ENCODE measurements around the gene PRIMA1.
"Not testable (repeated sequence)": the region's sequence is repeated elsewhere in the genome, so short reads cannot be mapped to it uniquely, and the experiment has no call there.

PRIMA1 gene, protein sequence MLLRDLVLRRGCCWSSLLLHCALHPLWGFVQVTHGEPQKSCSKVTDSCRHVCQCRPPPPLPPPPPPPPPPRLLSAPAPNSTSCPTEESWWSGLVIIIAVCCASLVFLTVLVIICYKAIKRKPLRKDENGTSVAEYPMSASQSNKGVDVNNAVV

DNA sequence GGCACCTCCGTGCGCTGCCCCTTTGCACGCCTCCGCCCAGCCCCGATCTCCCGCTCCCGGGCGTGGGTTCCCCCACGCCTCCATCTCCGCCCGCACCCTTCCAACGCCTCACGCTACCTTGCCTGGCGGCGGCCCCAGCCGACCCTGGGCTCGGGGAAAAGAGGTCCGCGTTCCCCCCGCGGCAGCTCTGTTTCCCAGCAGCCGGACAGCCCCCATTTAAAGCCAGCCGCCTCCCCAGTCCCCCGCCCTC is at the start of gene PRIMA1:
PRIMA1 (minus strand) TSS at position 193 of the 250 bp plus-strand sequence. CDS start 767 bp downstream, outside the sequence.
- no peak for DNase-seq

DNA sequence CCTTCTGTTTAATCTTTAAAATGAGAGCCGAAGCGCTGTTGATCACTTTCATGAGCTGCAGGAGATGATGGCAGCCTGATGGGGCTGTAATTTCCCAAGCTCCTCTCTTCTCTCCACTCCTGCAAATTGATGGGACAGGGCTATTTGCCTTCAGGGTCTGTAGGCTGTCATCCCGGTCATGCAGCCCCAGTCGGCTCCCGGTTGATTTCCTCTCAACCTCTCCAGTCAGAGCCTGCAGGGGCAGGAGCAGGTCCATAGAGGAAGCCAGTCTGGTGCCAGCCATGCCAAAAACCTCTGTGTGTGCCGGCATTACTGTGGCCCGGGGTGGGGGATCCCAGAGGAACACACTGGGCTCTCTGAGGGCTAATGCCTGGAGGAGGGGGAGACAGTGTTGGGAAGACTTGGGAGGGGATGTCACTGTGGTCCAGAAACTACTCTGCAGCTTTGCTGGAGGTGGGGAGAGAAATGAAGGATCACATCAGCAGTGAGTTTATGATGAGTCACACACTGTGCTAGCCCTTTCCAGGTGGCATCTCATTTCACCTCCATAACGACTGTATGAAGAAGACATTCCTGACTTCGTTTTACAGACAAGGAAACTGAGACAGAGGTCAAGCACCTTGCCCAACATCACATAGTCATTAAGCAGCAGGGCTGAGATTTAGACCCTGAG is 46.5 kb upstream of the PRIMA1 start:
- no peak for DNase-seq

DNA sequence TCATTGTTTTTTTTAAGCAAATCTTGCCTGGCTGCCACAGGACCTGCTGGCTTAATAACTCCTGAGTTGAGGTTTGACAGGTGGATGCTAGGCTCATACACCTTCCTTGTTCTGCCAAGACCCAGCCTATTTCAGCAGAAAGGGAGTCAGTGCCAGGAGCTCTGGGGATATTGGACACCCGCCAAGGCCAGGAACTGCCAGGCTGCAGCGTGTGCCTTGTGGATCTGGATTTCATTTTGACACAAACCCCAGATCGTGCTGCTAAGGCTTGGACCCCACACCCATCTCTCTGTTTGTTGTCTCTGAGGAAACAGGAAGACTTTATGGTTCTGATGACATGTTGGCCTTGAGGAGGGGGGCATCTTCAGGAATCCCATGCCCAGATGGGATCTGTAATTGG is 44.4 kb upstream of the PRIMA1 start:
- DNase-seq = no peak

DNA sequence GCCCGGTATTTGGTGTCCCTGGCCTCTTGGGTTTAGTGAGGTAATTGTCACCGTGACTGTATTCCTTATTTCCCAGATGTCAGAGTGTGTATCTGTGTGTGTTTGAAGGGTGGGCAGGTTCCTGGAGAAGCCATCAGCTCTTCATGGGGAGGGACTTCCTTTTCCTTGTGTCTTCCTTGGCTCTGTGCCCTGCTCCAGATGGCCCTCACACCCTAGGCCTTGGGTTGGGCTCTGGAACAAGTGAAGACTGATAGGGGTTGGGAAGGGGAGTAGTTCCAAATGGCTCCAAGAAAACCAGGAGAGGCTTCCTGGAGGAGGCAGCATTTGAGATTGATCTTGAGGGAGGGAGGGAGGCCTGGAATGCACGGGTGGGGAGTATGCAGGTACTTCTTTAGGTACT is 43.8 kb upstream of the PRIMA1 start:
- DNase-seq = no peak

DNA sequence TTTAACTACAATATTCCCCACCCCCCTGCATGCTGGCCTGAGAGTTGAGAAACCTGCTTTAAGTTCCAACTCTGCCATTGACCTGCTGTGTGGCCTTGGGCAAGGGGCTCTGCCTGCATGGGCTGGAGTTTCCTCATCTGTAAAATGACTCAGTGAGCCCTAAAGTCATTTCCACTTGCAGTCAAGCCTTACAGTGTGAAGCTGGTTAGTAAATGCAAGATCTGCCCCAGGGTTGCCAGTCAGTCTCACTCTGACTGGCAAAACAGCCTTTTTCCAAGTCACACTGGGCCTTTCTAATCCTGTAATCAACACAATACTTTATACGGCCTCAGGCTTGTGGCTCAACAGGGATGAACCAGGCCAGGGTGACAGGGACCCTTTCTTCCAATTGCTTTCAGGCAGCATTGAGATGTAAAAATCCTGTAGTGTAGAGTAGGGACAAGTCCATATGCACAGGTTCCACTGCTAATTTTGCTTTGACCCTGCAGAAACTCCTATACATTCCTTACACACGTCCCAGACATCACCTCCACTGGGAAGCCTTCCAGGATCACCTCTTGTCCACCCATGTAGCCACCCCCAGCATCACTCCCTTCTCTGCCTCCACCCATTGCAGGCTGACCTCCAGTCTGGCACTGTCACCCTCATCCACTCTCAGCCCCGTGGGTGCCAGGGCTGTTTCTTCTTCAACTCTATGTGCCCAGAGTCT is 42.6 kb upstream of the PRIMA1 start:
- DNase-seq = no peak

DNA sequence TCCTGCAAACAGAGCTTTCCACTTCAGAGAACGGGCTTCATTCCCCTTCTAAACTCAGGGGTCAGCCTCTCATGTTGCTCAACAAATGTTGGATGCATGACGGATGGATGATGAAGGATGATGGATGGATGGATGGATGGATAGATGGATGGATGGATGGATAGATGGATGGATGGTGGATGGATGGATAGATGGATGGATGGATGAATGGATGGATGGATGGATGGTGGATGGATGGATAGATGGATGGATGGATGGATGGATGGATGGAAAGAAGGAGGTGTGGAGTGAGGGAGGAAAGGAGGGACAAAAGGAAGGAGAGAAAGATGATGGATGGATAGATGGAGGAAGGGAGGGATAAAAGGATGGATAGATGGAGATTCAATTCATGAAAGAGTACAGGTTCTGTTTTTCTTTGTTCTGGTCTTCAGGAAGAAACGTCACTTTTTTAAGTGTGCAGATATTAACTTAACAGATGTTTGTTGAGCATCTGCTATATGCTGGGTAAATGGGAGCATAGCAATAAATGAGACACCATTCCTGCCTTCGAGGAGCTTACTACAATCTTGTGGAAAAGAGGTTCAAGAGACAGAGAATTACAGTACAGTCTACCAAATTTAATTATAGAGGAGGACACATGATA is 41.7 kb upstream of the PRIMA1 start:
- no peak for DNase-seq

DNA sequence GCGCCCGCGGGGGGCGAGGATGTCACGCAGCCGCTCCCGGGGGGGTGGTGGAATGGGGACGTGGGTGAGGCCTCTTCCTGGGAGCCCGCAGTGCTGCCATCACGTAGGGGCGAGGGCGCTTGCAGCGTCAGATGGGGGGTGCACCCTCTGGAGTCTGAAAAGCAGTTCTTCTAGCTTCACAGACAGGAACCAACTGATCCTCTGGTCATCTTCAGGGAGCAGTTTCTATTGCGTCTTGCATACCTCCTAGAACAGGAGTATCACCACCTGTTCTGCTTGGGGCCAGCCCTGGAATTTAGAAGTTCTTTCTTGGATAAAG is 36.9 kb upstream of the PRIMA1 start:
- DNase-seq = no peak

DNA sequence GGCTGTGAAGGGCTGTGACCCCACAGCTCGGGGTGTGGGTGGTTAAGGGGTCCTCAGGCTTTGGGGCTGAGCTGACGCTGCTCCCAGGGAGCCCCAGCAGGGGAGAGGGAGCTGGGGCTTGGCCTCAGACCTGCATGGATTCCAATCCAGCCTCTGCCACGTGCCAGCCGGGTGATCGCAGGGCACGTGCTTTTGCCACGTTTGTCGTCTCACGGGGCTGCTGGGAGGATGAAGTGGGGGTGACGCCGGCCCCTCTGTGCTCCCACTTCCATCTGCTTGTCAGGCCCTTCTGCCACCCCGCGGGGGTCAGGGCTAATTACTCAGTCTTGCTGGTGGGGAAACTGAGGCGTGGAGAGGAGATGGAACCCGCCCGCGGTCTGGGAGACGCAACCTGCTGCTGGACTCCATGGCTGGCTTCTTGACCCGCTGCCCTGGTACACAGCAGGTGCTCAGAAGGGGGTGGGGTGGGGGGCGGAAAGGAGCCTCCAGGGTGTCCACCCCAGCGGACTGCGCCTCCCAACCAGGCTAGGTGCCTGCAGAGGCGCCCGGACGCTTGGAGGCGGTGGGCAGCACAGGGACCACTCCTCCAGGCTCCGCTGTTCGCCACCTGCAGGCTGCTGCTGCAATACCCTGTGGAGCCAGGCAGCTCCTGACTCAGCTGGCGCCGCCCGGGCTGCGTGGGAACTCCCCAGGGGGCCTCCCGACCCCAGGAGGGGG is 36.4 kb upstream of the PRIMA1 start:
- DNase-seq = no peak

DNA sequence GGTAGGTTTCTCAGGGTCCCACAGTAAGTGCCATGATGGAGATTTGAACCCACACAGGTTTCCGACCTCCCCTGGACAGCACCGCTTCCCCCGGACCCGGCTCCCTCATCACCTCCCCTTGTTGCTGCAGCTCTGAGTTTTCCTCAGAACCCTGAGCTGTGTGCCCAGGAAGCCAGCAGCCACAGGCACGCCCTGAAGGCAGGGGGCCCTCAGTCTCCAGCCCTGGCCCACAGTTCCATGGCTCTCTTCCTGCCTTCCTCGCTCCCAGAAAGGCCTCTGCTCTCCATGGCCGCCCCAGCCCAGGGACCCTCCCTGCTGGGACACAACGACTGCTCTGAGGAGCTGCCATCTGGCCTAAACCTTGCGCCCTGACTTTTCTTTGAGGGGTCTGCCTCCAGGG is 35.8 kb upstream of the PRIMA1 start:
- DNase-seq = no peak

DNA sequence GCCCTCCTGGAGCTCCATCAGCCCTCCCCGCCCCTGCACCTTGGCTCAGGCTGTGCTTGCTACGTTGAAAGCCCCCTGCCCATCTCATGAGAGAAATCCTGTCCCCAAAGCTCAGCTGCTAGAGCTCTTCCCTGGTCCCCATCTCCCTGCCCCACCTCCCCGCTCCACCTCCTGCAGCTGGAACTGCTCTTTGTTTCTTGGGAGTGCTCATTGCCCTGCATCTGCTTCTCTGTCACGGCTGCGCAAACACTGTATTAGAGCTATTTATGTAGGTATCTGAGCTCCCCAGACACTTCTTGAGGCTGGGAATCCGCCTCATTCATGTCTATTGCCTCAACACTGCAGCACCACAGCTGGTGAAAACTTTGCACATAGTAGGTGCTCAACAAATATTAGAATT is 32.8 kb upstream of the PRIMA1 start:
- DNase-seq = no peak

DNA sequence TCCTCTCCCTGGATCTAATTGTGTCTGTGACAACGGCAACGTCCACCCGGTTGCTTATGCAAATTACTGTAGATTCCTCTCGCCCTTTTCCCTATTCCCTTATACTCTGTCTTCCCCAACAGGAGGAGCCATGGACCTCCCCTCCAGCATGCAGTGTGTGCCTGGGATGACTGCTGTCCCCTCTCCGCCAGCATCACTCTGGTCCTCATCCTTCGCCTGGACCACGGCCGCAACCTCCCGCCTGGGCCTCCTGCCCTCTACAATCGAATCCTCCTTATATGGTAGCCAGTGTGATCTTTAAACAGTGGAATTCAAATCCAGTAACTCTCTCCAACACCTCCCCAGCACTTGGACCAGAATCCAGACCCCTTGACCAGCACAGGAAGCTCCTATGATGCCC is 30.6 kb upstream of the PRIMA1 start:
- DNase-seq = no peak

DNA sequence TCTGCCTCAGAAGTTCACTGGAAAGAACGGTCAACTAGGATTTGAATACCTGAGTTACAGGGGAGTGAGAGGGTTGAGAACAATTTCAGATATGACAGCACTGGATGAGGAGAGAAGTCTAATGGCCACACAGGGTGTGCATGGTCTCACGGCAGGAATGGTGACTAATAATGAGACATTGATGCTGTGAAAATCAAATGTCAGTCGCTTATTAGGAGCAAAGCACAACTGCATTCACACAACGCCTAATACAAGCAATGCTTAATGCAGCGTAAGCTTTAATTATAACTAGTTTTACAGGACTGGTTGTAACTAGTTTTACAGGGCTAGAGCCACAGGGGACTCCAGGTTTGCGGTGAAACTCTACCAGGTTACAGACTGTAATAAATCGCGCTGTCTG is 23.4 kb upstream of the PRIMA1 start:
- DNase-seq = no peak

DNA sequence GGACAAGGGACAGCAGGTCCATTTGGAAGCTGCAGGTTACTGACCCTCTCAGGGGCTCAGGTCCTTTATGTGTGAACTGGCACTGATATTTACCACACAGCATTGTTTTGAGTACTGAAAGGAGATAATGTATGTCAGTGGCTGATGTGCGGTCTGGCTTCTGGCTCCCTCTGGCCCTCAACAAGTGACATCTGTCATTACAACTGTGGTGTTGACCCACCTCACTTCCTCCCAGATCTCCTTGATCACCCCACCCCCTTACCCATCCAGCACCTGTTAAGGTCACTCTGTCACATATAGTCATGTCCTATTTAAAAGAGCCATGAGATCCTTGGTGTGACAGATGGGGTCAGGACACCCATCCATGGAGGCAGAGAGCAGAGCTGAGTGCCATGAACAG is 22.7 kb upstream of the PRIMA1 start:
- no peak for DNase-seq

DNA sequence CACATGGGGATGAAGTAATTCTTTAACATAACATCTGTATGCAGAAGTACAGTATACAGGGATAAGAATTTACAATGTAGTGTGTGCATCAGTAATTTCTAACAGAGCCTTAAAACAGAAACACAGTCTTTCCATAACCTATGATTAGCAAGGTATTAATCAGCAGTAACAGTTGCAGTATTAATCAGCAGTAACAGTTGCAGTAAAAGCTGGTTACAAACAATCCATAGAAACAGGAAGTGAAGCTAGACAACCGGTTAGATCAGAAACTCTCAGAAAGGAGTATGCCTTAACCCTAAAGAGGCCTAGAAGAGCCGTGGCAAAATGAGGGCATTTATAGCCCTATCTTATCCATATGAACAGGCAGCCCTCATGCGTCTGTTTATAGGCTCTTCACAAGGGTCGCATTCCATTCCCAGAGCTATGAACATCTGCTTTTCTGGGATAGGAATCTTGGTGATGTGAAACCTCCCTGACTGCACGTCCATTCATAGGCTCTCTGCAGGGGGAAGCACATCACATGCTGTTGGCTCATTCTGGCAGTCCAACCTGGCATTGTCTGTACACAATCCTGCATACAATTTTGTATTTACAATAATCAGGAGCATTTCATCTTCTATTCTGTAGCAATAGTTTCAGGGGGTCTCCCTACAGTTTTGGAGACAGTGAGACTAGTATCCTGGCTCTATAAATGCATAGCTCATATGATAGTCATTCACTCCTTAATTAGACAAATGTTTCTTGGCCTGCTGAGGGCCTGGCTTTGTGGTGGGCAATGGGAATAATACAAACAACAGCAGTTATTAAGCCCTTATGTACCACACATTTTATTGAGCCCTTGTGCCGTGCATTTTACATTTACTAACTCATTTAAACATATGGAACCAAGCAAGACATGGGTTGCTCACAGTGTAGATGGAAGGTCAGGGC is 21.5 kb upstream of the PRIMA1 start:
- DNase-seq = not testable (repeated sequence)

DNA sequence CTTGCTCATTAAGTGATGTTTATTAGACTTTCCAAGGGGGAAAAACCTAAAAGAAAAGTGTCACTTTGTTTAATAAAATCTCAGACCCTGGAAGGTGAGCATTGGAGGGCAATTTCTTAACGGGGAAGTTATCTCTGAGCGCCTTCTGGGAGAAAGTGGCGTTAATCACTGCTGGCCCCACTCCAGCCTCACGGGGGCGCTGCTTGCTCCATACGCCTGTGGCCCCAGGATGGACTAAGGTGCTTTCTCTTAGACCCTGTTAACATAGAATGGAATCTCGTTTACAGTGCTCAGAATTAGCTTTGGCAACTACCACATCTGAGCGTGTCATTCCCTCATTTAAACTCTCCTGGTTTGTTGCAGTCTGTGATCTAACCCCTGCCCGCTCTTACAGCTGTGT is 16.4 kb upstream of the PRIMA1 start:
- no peak for DNase-seq

DNA sequence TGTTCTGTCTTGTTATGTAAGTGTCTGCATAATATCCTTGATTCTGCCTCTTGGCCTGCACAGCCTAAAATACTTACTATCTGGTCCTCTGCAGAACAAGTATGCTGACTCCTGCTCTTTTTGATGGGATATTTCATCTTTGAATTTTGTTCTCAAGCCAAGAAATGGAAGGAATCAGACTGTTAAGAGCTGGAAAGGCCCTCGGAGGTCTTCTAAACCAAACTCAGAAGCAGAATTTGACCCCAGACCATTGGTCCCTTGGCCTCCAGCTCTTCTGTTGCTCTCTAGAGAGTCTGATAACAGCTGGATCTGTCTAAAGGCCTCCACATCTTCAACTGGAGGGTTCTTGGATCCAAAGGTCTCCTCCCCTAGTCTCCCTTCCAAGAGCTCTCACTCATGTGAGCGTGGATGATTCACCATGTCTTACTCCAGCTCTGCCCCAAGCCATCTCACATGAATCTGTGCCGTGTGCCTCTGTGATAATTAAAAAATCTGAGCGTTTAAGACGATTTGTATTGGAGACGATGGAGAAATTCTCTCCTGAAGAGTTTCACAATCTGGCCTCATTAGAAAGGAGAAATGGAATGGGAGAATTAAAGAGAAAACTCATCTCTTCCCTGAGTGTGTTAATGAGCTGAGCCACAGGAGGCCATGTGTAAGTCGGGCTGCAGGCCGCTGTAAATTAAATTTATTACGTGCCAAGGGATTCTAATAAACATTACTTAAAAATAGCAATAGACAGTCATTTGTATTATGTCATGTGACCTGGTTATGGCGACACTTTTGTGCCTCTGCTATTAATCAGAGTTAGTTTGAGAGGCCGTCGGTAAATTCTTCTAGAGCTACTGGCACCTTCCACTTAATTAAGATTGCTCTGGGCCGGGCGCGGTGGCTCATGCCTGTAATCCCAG is 15.4 kb upstream of the PRIMA1 start:
- DNase-seq = no peak

DNA sequence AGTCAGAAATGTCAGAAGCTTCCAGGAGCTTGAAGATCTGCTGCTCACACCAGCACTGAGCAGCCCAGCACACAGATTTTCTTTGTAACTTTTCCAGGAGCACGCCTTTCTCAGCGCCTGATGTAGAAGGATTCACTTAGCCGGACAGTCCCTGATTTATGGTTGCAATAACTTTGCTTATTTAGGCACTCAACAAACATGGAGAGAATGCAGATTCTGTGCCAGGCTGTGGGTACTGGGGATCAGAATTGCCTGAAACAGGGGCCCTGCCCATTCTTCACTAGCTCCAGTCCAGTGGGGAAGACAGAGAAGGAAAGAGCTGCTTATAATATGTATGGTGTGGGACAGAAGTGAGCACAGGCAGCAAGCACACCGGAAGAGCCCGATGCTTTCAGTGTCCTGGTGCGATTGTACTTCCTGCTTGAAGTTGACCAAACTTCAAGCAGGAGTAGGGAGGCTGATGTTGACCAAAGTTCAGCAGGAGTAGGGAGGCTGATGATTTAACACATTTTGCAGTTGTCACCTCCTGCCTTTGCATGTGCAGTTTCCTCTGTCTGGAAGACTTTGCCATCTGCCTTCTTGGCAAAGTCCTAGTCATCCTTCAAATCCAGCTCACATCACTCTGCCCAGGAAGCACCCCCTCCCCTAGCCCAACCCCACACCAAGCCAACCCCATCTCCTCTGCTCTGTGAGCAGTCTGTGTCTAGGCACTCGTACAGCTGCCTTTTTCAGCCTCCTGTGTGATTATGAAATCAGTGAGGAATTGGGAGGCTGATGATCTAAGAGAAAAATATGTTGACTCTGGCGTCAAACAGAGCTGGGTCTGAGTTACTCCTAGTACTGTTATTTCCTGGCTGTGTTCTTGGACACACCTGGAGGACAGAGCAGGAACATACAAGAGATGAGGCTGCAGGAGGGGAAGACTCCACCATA is 12.0 kb upstream of the PRIMA1 start:
- DNase-seq = no peak

DNA sequence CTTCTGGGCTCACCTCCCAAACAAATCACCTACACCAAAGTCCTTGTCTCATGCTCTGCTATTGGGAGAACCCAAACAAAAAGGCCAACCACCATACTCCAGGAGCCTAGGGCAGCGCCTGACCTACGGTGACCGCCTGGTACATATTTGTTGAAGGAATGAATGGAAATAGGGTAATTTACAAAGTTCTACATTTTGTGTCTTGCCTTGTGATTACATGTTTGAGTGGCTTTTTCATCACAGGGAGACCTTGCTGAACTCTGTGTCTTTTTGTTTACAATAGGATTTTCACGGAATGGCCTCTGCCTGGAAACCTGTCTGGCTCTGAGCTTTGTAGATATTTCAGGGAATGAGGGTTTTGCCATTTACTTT is 11.3 kb upstream of the PRIMA1 start:
- DNase-seq = no peak

DNA sequence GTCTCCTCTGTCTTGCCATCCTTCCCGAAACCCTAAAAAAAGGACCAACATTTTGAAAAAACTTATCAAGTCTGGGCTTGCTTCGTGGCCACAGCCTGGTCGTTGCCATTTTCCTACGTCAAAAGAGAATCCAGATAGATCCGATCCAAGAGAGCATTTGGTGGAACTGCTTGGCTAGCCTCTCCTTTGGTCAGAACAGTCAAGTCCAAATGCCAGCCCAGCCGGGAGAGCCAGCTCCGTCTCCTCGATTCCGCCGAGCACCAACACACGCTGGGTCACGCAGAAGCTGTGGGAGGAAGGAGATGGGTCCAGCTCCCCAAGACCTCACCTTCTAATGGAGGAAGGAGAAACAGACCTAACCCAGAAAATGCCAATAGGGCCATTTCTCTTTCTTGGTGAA is 9.3 kb upstream of the PRIMA1 start:
- DNase-seq = no peak

DNA sequence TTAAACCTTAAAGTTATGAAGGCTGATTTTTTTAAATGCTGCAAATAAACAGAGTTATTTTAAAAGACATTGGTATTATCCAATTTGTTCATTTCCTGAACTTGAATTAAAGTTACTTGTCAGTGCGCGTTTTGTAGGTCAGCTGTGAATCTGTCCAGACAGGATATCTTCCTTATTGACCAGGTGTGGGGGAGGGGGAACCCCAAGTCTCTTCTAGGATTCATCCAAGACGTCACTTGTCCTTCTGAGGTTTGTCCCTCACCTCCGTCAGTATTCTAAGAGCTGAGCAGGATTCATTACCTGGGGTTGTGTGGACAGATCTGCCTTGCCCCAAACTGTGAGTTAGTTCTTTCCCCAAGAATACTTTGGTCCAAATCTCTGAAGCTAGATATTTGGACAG is 8.8 kb upstream of the PRIMA1 start:
- no peak for DNase-seq

DNA sequence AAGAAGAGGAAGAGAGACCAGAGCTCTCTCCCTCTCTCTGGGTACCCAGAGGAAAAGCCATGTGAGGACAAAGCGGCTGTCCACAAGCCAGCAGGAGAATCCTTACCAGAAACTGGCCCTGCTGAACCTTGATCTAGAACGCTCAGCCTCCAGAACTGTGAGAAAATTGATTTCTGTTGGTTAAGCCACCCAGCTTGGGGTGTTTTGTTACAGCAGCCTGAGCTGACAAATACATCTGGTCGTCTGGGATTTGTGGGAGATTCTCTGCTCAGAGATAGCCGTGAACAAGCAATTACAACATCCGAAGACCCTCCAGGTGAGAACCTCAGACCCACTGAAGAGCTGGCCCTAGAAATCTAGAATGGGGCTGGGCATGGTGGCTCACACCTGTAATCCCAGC is 6.5 kb upstream of the PRIMA1 start:
- DNase-seq = no peak

Data from OCI-M1 (cell line).